CD14-positive monocyte (primary cell): ENCODE results near the gene UTP25. TPM values are rescaled to one million over a fixed set of nuclear protein-coding genes. Genes with fewer than 3 reads are reported as not detected.

ENCODE experiments used
- DNase-seq, 3 donors: peaks; one replicate each; pipeline ENCODE4 v3.0.0-alpha.2; 2011 to 2022
- H2AFZ ChIP-seq: 2 replicates; pipeline ENCODE4 v1.6.0; 2012; ENCODE audit warnings: mild to moderate bottlenecking, low read depth, low read length, inconsistent platforms; ENCODE audit not compliant: insufficient read depth, poor library complexity, severe bottlenecking
- H3K27ac ChIP-seq, 2 donors: 1 replicate in 1 of 2; 2 replicates in 1 of 2; pipeline ENCODE4 v1.5.1; 2012 to 2013; ENCODE audit warnings: low read length in 2 of 2, control low read depth in 1 of 2, inconsistent platforms in 1 of 2, low read depth in 1 of 2, mild to moderate bottlenecking in 1 of 2
- H3K27me3 ChIP-seq, 2 donors: one replicate each; pipeline versions ENCODE4 v1.6.0 to v1.6.1; 2011 to 2013; ENCODE audit warnings: low read length in 2 of 2; ENCODE audit not compliant: control insufficient read depth in 2 of 2, insufficient read depth in 2 of 2
- H3K36me3 ChIP-seq, 2 donors: replicated peaks in 1 of 2; 1 replicate in 1 of 2; 2 replicates in 1 of 2; pipeline versions ENCODE4 v1.5.1 to v1.6.1; 2012 to 2013; ENCODE audit warnings: low read length in 2 of 2, control low read depth in 1 of 2, inconsistent platforms in 1 of 2, mild to moderate bottlenecking in 1 of 2; ENCODE audit not compliant: insufficient read depth in 2 of 2, control insufficient read depth in 1 of 2
- H3K4me1 ChIP-seq, 2 donors: 1 replicate in 1 of 2; 2 replicates in 1 of 2; pipeline versions ENCODE4 v1.5.1 to v1.6.1; 2012 to 2013; ENCODE audit warnings: low read length in 2 of 2, control low read depth in 1 of 2, inconsistent platforms in 1 of 2, mild to moderate bottlenecking in 1 of 2, moderate library complexity in 1 of 2; ENCODE audit not compliant: insufficient read depth in 2 of 2, control insufficient read depth in 1 of 2
- H3K4me2 ChIP-seq: replicated peaks from 2 replicates; pipeline ENCODE3; 2012; ENCODE audit warnings: low read length, moderate library complexity, mild to moderate bottlenecking; ENCODE audit not compliant: poor library complexity, severe bottlenecking; ENCODE audit errors: extremely low read depth
- H3K4me3 ChIP-seq, 3 experiments: fragments of 200-600 bp in 1 of 3; sonication (generic) in 1 of 3; replicated peaks in 1 of 3; 1 replicate in 2 of 3; 2 replicates in 1 of 3; pipeline ENCODE4 v1.5.1; 2011 to 2013; ENCODE audit warnings: low read length in 3 of 3, mild to moderate bottlenecking in 3 of 3, control low read depth in 2 of 3, low read depth in 2 of 3, inconsistent platforms in 1 of 3, moderate library complexity in 1 of 3
- H3K79me2 ChIP-seq: 2 replicates; pipeline ENCODE4 v1.6.0; 2012; ENCODE audit warnings: mild to moderate bottlenecking, control low read depth, inconsistent platforms, low read length, moderate library complexity; ENCODE audit not compliant: insufficient read depth
- H3K9ac ChIP-seq: 2 replicates; pipeline ENCODE4 v1.6.0; 2017; ENCODE audit warnings: low read length, mild to moderate bottlenecking; ENCODE audit not compliant: insufficient read depth, poor library complexity, severe bottlenecking
- H3K9me3 ChIP-seq, 2 donors: replicated peaks in 1 of 2; 1 replicate in 1 of 2; 2 replicates in 1 of 2; pipeline versions ENCODE4 v1.5.1 to v1.6.1; 2012 to 2013; ENCODE audit warnings: low read length in 2 of 2, control low read depth in 1 of 2; ENCODE audit not compliant: control insufficient read depth in 1 of 2, insufficient read depth in 1 of 2
- H4K20me1 ChIP-seq: 2 replicates; pipeline ENCODE4 v1.6.0; 2012; ENCODE audit warnings: mild to moderate bottlenecking, low read length, control low read depth, moderate library complexity; ENCODE audit not compliant: insufficient read depth
- H3K27ac Mint-ChIP-seq, 7 donors: one replicate each; pipeline ENCODE4 v1.8.0; 2020; ENCODE audit warnings: mild to moderate bottlenecking in 7 of 7, mixed read lengths in 7 of 7, moderate library complexity in 6 of 7, inconsistent platforms in 2 of 7
- H3K27me3 Mint-ChIP-seq, 3 donors: one replicate each; pipeline ENCODE4 v1.8.0; 2021 to 2022; ENCODE audit warnings: low read depth in 3 of 3, mild to moderate bottlenecking in 3 of 3, mixed read lengths in 3 of 3, moderate library complexity in 3 of 3, inconsistent platforms in 1 of 3
- H3K36me3 Mint-ChIP-seq, 2 donors: one replicate each; pipeline ENCODE4 v1.8.0; 2020; ENCODE audit warnings: mixed read lengths in 2 of 2, inconsistent platforms in 1 of 2, mild to moderate bottlenecking in 1 of 2
- H3K4me1 Mint-ChIP-seq: one replicate; pipeline ENCODE4 v1.8.0; 2020; ENCODE audit warnings: mild to moderate bottlenecking, mixed read lengths
- H3K4me3 Mint-ChIP-seq, 2 donors: one replicate each; pipeline ENCODE4 v1.8.0; 2020; ENCODE audit warnings: mild to moderate bottlenecking in 2 of 2, mixed read lengths in 2 of 2, moderate library complexity in 1 of 2
- H3K9me3 Mint-ChIP-seq, 7 donors: one replicate each; pipeline ENCODE4 v1.8.0; 2020 to 2022; ENCODE audit warnings: mixed read lengths in 7 of 7, mild to moderate bottlenecking in 6 of 7, moderate library complexity in 6 of 7, inconsistent platforms in 2 of 7
- CTCF ChIP-seq: fragments of 200-600 bp; IDR thresholded peaks from one replicate; pipeline ENCODE4 v1.8.0; 2022; ENCODE audit warnings: antibody characterized with exemption, mild to moderate bottlenecking
- WGBS: methylation state at CpG from one replicate; pipeline ENCODE4 v1.1.5; 2013; ENCODE audit warnings: missing lambda C conversion rate; ENCODE audit not compliant: insufficient coverage; 5-methylcytosine and 5-hydroxymethylcytosine counted together
- intact Hi-C, 2 donors: fragments of 100-400 bp; cut with micrococcal nuclease; formaldehyde crosslinking; loops; one replicate each; pipeline versions ENCODE4 v1.15.0 to v1.15.1; 2023
- polyA plus RNA-seq, 3 donors: library from polyadenylated mRNA; depleted of rRNA in 1 of 3; unstranded in 2 of 3; stranded (reverse) in 1 of 3; fragments of 300-500 nt in 2 of 3; fragments of >200 nt in 1 of 3; fragmentation: Illumina TruSeq in 2 of 3; gene quantifications; 1 replicate in 2 of 3; 2 replicates in 1 of 3; pipeline ENCODE4 v1.2.3, GENCODE V29; 2012 to 2021

Gene UTP25
- polyA plus RNA-seq, 3 donors, result 0.98 to 1.4 (median 1.1) TPM

GRCh38 chr1:209822706-209823105, 5.1 kb upstream of the UTP25 start:
- no peak overlapping the region for H3K4me2 ChIP-seq

More at GRCh38 chr1:209822706-209823105, 5.1 kb upstream of the UTP25 start:
- Mint-ChIP-seq H3K9me3 (peaks cover 0 to 1% (median 0%) of the 10 kb centered on the region in 7 donors), H3K36me3 (no peaks in the 10 kb centered on the region), H3K27ac (peak overlapping the region in 1 of 7 donors; percentile 25), H3K4me1 (peaks cover 10% of the 10 kb centered on the region), H3K4me3 (peak overlapping the region; percentile 4 to 8), H3K27me3 (peaks cover 3 to 28% (median 9%) of the 10 kb centered on the region in 3 donors)
- intact Hi-C loops, result no loop called here
- H2AFZ ChIP-seq, result peak overlapping the region; percentile 62
- no peaks in the 10 kb centered on the region for H3K9me3 ChIP-seq
- no peaks in the 10 kb centered on the region for H4K20me1 ChIP-seq
- no peak for TF ChIP-seq CTCF
- no peak for DNase-seq
- H3K27ac ChIP-seq, result no peak overlapping the region
- H3K27me3 ChIP-seq, result peaks cover 4 to 9% of the 10 kb centered on the region in 2 donors
- H3K4me1 ChIP-seq, result peaks cover 4 to 8% of the 10 kb centered on the region in 2 donors
- no peak overlapping the region for H3K4me3 ChIP-seq
- WGBS, result 83% methylated on average over 5 of the region's 7 CpGs
- no peaks in the 10 kb centered on the region for H3K36me3 ChIP-seq
- no peaks in the 10 kb centered on the region for H3K79me2 ChIP-seq
- no peak overlapping the region for H3K9ac ChIP-seq
